Measurements from ENCODE around the gene FXYD3.
"Not testable (repeated sequence)": the region's sequence is repeated elsewhere in the genome, so short reads cannot be mapped to it uniquely, and the experiment has no call there.

The FXYD3 gene

DNA sequence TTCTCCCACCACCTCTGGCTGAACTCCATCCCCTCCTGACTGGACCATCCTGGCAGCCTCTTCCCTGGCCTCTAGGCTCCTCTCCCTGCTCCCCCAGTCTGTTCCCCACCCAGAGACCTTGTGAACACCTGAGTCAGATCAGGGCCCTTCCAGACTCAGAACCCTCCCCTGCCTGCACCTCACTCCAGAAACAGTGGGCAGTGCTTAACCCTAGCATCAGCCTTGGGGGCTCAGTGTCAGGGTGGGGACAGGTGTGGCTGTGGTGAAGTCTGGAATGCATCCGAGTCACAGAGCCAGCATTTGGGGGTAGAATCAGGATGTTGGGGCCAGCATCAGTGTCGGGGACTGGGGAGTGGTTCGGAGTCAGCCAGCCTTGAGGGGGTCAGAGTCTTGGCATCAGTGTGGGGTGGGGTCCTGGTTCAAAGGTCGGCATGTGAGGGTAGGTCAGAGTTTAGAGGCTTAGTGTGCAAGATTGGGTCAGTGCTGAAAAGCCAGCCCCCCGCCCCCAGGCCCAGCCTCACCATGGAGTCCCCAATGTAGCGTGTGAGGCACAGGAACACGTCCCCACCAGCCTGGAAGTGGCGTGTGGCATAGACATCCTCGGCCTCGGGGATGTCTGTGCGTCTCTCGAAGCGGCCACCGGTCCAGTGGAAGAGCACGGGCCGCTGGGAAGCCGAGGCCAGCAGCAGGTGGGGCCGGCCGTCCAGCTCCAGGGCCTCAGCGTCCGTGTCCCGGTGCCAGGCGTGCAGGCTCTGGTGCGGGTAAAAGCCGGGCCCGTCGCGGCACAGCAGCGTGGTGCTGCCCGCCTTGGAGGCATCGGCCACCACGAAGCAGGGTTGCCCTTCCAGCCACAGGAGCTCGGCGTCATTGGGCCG lies 10.4 kb downstream of the FXYD3 start:
- no peak for DNase-seq

DNA sequence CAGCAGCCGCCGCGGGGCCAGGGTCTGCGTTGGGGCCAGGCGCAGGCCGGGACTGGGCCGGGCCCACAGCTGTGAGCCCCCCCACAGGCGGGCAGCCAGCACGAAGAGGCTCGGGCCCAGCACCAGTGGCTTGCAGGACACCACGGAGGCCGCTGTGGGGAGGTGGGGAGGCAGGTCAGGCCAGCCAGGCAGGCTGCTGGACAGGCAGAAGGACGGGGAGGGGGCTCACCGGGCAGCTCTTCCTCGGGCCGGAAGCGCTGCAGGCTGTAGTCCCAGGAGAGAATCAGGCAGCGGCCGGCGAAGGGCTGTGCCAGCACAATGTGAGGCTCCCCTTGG lies 11.0 kb downstream of the FXYD3 start:
- DNase-seq, result no peak

DNA sequence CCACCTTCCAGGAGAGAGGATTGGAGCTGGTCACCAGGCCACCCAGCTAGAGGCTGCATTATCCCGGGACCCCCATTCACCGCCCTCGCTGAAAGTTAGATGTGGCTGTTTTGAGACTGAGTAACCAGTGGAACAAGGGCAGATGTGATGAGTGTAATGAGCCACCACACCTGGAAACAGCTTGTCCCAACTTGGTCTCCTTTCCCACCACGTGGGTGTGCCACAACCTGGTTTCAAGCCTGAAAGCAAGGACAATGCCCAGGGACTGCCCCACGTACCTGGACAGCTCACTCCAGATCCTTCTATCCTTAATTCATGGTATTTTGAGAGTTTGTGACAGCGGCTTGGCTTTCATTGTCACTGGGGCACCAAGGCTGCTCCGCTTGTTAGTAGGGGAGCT lies 12.2 kb downstream of the FXYD3 start:
- no peak for DNase-seq

DNA sequence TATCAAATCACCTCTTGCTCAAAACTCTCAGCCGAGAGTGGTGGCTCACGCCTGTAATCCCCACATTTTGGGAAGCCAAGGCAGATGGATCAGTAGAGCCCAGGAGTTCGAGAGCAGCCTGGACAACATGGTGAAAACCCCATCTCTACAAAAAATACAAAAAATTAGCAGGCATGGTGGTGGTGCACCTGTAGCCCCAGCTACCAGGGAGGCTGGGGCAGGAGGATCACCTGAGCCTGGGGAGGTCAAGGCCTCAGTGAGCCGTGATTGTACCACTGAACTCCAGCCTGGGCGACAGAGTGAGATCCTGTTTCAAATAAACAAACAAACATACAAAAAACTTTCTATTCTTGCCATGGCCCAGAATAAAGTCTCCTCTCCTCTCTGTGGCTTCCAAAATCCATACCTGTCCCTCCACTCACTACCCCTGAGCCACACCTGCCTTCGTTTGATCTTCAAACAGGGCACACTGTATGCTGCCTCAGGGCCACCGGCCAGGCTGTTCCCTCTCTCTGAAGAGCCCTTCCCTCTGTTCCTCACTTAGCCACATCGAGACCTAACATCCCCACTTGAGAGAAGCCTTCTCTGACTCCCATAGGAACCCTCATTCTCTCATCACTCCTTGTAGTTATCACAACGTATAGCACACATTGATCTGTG lies 12.9 kb downstream of the FXYD3 start:
- no peak for DNase-seq

DNA sequence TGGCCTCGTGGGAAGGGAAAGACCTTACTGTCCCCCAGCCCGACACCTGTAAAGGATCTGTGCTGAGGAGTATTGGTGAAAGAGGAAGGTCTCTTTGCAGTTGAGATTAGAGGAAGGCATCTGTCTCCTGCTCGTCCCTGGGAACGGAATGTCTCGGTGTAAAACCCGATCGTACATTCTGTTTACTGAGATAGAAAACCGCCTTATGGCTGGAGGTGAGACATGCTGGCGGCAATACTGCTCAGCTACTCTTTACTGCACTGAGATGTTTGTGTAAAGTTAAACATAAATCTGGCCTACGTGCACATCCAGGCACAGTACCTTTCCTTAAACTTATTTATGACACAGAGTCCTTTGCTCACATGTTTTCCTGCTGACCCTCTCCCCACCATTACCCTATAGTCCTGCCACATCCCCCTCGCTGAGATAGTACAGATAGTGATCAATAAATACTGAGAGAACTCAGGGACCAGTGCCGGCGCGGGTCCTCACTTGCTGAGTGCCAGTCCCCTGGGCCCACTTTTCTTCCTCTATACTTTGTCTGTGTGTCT lies 14.2 kb downstream of the FXYD3 start:
- DNase-seq, result not testable (repeated sequence)

DNA sequence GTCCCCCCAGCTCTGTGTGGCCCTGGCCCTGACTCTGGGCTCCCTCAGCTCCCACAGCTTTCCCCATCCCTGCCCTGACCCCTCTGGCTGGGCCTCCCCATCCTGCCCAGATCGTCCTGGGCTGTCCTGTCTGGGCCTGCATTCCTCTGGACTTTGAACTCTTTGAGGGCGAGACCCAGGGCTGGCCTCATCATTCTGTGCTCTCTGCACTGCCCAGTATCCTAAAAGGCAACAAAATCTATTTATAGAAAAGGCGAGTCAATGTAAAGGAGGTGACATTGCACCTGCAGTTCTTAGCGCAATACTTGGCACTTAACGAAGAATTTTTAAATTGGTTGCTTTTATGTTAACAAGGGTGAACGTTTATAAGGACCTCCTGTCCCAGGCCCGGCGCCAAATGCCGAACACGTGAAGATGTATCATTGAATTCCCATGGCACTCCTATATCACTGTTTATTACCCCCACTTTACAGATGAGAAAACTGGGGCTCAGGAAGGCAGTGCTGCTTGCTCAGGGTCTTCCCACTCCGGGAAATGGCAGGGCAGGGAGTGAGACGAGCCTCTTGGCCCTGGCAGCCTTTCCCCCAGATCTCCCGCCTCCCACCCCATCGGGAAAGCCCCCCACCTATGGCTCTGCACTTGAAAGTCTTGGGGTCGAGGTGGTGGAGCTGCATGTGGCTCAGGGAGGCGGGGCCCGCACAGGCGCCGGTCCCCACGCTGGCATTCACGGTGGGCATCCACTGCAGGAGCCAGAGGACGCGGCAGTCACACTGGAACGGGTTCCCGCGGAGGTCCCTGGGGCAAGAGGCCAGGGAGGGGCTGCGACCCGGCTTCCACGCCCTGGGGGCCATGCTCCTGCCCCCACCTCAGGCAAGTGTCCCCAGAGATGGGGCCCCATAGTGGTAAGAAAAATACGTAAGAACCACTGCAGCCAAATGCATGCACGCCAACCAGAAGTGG lies 15.4 kb downstream of the FXYD3 start:
- no peak for DNase-seq

DNA sequence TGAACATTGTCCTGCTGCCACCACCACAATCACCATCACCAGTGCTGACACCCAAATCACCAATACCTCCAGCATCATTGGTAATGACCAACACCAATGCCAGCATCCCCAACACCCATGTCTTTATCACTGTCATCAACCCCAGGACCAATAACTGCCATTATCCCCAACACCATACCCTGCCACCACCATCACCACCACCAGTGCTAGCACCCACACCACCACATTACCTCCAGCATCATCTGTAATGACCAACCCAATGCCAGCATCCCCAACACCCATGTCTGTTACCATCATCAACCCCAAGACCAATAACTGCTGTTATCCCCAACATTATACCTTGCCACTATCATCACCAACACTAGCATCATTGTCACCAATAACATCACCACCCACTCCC lies 16.6 kb downstream of the FXYD3 start:
- no peak for DNase-seq

DNA sequence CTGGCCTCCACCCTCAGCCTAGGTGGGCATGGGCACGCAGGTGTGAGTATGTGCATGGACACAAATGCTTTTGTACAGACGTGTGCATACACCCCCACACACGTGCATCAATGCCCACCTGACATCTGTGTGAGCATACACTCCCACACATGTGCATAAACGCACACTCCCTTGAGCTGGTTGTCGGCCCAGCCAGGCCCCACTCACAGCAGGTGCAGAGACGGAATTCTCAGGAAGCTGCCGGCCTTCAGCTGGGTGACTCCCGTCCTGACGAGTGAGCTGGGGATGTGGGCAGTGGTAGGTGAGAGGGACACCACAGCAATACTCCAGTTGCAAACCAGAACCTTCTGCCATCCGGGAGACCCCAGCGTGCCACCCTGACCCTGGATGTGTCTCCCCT lies 18.2 kb downstream of the FXYD3 start:
- no peak for DNase-seq

DNA sequence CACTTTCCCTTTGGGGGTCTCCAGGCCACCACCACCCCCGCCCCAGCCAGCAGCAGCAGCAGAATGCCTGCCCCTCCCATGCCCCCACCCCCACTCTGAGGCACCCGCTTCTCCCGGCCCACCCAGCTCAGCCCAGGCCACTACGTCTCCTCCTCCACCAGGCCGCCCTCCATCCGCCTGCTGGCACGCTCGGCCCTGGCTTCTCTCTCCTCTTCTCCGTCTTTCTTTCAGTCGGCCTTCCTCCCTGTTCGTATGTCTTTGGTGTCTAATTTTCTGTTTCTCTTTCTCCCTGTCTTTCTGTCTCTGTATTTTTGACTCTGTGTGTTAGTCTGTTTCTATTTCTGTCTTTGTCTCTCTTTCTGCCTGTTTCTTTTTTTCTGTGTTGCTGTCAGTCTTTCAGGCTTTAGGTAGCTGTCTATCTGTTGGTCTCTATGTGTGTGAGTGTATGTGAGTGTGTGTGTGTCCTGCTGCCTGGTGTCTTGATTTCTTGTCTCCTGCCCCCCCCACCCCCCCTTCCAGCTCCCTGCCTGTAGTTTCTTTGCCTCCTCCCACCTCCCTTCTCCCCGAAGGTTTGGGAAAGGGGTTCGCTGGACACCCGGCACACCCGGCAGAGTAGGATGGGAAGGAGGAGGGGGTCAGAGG lies 19.1 kb downstream of the FXYD3 start, which contains the start of gene LGI4:
Gene LGI4 (minus strand): TSS at position 459 of the 642 bp plus-strand sequence. CDS start 379 bp downstream, at position 80.
- no peak for DNase-seq

DNA sequence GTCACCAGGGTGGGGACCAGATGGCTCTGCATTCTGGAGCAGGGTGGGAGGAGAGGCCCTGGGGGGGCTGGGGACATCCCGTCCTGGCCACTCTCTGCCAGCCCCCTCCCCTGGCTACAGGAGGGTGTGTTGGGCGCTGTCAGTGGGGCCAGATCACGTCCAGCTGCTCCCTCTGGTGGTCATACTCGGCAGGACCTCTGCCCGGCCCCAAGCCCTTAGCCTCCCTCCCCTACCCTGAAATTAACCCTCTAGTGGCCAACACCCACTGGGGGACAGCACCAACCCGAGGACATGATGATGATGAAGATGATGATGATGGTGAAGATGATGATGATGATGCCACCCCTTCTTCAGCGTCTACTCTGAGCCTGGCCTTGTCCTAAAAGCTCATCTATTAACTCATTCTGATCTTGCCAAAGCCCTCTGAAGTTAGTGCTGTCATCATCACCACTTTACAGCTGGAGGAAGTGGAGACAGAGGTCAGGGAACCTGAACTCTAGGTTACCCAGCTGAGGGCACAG lies 19.8 kb downstream of the FXYD3 start:
- peak; percentile 53 for DNase-seq

DNA sequence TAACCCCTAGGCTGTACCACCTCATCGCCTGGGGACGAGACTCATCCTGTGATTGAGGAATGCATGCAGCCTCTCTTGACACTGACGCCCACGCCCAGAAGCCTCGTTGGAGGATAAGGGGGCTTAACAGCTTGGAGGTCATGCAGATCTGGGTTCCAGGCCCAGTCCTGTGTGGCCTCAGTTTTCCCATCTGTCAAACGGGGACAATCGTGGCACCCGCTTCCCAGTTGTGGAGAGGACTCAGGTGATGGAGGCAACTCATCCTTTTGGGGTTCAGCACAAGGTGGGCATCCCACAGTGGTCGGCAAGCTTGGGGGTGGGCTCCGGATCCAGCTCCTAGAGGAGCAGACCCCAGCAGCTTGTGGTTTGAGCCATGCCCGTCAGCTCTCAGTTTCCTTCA lies 20.6 kb downstream of the FXYD3 start:
- DNase-seq, result no peak

DNA sequence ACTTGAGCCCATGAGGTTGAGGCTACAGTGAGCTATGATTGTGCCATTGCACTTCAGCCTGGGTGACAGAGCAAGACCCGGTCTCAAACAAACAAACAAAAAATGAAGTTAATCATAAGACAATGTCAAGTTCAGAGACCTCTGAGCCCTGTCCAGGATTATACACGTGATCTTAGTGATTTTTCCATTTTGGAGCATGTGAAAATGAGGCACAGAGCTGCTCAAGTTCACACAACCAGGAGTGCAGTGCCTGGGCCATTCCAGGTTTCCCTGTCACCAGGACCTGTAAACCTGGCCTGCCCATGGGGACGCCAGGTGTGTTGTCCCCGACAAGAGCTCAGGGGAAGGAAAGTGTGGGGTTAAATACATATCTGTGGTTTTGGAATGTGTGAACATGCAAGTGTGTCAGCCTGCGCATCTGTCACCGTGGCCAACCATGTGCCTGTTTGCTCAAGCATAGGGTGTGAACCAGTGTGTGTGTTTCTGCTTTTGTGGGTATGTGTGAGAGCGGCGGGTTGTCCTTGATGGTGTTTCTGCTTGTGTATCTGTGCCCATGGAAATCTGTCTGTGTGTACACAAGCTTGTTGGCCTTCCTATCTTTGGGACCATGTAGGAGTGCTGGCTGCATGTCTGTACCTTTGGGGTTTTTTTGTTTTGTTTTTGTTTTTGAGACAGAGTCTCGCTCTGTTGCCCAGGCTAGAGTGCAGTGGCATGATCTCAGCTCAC lies 21.5 kb downstream of the FXYD3 start:
- no peak for DNase-seq

DNA sequence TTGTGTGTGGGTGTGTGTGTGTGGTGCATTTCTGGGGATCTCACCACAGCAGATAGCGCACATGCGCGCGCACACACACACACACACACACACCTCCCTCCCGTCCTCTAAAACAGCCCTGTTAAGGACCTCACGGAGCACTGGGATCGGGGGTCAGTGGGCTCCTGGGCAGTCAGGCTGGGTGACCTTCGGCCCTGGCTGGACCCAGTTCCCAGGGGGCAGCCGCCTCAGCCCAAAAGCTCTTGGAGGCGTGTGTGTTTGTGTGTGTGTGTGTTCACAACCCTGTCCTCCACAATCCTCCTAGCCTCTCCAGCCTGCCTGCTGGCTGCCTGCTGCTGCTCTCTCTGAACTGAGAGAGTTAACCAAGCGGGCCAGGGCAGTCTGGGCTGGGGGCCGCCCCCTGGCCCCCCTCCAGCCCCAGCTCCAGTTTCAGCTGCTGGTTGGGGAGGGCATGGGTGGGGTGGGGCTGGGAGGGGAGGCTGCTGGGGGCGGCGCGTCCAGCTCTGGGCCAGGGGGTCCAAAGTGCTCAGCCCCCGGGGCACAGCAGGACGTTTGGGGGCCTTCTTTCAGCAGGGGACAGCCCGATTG lies 22.8 kb downstream of the FXYD3 start, which contains the start of gene FXYD1:
Gene FXYD1 (plus strand): TSS at position 520 of the 588 bp plus-strand sequence. CDS start 1,256 bp downstream, outside the sequence.
- no peak for DNase-seq

DNA sequence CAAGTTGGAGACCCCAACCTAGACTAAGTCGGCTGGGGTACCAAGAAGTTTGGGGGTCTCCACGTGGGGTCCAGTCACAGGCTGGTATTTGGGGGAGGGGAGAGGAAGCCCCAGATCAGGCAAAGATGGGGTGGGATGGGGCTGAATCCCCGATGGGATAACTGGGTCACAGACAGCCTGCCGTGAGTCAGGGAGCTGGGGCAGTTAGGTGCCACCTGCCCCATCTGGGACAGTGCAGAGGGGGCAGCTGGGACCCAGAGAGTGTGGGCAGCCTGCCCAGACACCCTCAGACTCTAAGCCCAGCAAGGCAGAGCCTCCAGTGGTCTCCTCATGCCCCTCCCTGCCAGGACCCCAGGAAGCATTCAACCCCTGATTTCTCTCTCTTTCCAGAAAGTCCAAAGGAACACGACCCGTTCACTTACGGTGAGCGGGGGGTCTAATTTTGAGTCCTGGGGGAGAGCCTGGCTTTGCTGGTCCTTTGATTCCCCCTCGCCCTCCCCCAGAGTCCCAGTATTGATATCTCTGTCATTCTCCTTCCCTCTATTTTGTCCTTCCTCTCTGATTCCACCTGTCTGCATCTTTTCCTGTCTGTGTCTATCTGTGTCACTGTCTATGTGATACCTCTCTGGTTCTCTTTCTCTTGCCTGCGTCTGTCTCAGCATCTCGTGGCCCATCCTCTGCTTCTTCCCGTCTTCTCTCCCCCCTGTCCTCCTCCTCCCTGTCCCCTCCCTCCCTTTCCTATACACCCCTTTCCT lies 24.8 kb downstream of the FXYD3 start:
- no peak for DNase-seq

DNA sequence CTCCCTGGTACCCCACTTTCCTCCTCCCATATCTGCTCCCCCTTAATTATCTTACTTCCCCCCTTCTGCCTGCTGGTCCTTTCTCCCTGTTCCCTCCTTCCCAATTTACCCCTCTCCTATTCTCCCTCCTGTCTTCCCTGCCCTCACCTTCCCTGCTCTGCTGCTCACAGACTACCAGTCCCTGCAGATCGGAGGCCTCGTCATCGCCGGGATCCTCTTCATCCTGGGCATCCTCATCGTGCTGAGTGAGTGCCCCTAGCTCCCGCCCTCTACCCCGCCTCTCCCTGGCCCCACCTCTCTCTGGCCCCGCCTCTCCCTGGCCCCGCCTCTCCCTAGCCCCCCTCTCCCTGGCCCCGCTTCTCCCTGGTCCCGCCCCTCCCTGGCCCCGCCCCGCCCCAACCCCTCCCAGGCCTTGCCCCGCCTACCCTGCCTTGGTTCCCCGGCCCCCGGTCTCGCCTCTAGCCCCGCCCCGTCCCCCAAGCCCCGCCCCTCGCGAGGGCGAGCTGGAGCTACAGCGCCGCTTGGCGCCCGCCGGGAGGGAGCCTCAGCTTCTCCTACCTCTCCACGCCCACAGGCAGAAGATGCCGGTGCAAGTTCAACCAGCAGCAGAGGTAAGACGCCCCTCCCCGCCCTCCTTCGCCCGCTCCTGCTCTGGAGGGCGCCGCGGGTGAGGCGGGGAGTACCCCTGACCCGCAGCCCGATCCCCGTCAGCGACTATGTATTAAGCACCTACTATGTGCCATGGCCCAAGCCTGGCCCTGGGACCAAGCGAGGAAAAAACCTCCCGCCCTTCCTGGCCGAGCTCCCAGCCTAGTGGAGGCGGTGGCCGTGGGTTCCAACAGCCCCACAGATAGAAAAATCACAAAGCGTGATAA lies 25.6 kb downstream of the FXYD3 start:
- peak; percentile 84 for DNase-seq

DNA sequence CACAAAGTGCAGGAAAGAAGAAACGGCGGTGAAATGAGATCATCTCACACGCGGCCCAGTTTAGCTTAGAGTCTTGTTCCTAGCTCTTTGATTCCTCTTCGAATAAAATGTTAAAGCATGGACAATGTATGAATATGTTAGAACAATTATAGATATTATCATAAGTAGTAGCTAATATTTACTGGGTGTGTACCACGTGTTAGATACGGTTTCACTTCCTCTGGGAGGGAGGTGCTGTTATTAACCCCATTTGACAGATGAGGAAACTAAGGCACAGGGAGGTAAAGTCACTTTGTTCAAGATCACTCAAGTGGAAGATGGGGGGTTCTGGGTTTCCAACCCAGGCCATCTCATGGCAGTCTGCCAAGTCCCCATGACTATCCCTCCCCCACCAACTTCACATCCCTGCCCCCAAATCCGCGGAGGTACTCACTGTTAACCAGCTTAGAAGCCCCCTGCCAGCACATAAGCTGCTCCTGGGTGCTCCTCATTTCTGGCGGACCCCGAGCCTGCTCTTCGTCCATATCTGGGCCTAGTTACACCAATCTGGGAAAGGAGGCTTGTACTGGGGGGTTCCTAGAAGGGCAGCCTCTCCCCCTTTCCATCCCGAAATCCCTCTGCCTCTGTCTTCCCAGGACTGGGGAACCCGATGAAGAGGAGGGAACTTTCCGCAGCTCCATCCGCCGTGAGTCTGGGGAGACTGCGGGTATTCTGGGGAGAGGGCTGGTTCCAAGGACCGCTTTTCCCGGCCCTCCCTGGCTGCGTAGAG lies 26.4 kb downstream of the FXYD3 start:
- no peak for DNase-seq

DNA sequence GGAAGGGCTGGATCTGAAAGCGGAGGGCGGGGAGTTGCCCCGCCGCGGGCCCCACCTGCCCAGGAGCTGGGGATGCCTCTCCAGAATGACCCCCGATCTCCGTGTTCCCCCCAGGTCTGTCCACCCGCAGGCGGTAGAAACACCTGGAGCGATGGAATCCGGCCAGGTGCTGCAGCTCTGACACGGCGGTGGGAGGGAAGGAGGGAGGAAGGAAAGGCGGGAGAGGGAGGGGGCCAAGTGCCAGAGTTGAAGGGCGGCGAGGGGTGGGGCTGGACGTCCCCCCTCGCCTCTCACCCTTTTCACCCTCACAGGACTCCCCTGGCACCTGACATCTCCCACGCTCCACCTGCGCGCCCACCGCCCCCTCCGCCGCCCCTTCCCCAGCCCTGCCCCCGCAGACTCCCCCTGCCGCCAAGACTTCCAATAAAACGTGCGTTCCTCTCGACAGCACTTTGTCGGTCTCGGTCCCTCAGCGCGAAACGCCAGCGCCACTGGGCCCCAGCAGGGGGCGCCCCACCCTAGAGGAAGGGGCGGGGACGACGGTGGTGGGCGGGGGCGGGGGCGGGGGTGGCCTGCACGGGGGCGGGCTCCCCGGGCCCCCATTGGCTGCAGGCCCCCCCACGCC lies 27.1 kb downstream of the FXYD3 start:
- peak; percentile 30 for DNase-seq

Measured in fibroblast of skin of abdomen (primary cell).